CD4-positive, alpha-beta T cell treated with Interleukin-17A for 1 hour (primary cell): ENCODE results near the gene NPR2.

Experiments
- DNase-seq: peaks from one replicate; pipeline ENCODE4 v3.0.0-alpha.2; 2020

The NPR2 gene

GRCh38 chr9:35766997-35767396 lies 24.4 kb upstream of the NPR2 start:
- no peak for DNase-seq

DNA sequence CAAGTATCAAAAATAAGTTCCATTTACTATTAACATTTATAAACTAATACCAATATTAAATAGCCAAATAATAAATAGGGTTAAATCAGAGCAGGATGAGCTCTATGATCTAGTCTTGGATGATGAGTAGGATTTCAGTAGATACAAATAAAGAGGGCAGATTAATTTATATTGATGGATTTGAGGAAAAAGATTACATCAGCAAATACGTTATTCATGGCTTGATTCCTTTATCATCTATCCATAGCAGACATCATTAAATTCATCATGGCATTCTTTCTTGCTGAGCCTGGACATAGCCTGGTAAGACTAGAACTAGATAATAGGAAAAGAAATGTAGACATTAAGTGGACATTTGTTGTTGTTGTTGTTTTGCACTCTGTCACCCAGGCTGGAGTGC lies 23.9 kb upstream of the NPR2 start:
- no peak for DNase-seq

DNA sequence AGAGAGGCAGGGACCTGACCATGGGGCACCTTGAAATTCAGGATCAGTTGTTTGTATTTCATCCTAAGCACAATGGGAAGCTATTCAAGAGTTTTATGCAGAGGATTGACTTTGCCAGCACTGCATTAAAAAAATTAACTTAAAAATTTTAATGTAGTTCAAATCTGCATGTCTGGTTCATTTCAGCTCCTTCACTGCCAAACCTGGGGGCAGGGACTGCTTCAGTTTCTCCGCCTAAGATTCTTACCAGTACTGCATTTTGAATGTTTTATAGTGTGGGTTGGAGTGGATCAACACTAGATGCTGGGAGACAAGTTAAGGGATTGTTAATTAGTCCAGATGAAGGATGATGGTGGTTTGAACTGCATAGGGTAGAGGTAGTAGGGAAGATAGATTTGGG lies 21.6 kb upstream of the NPR2 start:
- DNase-seq, result no peak

DNA sequence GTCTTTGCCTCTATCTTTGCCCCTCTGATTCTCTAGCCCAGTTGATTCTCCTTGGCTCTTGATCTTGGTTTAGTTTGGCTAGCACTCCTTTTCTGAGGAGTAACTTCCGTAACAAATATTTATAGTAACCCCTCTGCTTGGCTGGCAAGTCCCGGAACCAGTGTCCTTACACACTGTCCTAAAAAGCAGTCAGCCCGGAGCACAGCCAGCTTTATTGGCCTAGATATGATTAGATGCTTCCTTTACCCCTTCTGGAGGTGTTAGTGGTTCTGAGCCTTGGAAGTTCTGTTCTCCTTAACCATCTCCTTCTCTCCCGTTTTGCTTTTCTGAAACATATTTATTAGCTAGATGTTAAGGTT lies 20.3 kb upstream of the NPR2 start:
- no peak for DNase-seq

DNA sequence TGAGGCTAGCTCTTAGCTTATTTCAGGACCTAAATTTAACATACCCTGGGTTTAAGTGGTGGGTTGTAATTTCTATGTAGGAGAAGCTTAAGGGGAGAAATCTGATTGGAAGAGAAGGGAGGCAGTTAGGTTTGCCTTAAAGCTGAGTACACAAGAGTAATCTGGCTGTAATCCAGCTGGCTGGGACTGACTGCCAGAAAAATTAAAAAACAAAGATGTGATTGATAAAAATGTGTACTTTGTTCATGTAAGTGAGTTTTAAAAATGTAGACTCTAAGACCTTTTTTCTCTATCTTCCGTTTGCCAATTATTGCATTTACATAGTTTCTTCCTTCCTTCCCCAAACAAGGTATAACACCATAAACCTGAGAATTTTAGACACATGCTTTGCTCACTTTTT lies 19.9 kb upstream of the NPR2 start:
- no peak for DNase-seq

DNA sequence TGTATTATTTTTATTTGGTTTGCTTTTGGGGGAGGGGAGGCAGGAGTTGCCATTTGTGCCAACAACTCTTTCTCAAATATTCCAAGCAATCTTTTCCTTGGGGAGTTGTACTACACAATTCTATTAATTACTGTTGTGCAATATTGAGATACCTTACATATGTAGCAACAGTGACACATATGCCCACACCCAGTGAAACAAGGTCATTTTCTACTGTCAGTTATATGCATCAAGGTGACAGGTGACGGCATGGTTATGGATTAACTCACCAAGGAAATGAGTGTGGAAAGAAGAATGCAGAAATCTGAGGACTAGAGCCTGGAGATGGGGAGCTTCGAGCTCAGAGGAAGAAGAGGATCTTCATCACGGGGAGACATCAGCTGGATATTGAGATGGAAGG lies 19.4 kb upstream of the NPR2 start:
- no peak for DNase-seq

DNA sequence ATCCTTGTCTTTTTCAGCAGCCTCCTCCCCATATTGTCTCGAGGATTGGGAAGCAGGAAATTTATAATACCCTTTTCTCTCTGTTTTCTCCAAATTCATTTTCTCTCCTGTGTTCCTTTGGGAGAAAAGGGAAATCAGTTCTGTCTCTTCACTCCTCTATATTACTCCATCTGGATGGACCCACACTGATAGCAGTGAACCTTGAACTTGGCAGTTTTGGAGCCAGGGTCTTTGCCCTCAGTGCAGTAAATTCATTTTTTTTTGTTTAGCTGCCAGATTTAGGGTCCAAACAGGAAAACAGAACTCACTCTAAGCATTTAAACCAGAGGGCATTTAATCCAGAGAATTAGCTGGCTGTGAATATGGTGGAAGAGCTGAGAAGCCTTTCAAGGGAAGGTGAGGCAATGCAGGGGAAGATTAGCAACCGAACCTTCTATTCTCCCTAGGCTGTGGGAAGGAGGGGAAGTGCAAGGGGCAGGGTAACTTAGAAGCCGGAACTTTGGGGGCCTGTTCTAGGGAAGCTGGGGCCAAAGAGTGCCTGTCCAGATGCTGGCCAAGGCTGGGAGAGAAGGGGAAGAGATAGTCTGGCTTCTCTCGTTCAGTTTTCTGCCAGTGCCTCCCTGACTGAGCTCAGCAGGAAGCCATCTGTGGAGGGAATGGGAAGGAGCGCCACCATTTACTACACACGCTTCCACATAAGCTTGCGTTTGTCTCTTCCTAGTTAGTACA lies 16.3 kb upstream of the NPR2 start:
- DNase-seq, result no peak

GRCh38 chr9:35776018-35776417 lies 15.4 kb upstream of the NPR2 start:
- DNase-seq, result no peak

DNA sequence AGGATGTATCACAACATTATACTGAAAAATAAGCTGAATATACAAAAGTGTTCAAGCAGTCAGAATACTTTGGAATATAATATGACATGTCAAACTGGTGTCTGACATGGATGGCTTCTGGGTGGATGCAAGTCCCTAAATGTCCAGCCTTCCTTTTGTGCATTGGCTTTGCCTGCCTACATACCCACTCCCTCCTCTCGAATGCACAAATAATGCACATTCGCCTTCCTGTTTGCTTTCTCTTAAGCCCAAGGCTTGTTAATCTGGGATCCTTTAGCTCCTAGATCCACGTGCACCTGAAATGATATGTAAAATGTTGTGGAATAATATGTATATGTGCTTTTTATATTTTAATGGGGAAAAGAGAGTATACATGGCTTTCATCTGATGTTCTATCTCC lies 12.9 kb upstream of the NPR2 start:
- no peak for DNase-seq

DNA sequence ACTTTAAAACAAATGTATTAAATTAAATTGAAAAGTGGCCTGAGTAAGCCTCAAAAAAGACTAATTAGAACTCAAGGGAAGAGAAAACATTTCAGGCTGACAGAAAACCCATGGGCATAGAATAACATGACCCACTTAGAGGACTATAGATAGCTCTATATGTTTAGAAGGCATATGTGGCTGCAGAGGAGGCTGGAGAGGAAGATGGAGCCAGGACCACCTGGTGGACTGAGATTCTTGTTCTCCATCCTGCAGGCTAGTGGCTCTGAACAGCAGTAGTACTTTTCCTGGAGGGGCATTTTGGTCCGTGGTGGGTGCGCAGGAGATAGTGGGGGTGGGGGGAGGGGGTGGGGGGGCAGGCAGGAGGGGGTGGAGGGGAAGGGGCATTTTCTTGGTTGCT lies 10.3 kb upstream of the NPR2 start:
- DNase-seq, result no peak

DNA sequence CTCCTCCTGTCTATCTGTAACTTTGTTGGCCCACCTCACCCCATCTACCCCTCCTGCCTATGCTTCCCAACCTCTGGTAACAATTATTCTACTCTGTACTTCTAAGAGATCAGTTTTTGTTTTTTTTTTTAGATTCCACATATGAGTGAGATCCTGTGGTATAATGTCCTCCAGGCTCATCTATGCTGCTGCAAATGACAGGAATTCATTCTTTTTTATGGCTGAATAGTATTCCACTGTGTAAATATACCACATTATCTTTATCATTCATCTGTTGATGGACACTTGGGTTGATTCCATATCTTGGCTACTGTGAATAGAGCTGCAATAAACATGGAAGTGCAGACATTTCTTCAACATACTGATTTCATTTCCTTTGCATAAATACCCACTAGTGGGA lies 8.0 kb upstream of the NPR2 start:
- no peak for DNase-seq

DNA sequence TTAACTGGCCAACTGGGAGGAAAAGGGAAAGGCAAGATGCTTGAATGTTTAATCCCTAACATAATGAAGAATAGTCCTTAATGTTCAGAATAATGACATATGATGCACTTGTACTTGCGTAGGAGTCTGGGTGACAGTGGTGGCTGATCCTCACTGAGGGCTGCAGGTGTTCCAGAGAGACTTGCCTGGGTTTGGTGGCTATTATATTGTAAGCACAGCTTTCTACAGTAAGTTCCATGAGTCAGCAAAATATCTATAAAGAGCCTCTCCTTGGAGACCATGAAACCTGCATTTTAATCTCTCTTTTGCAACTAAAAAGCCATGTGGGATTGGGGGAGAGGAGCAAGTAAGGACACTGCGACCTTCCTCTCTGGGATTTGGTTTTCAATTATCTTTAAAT lies 1.9 kb upstream of the NPR2 start:
- no peak for DNase-seq

- DNase-seq, result no peak
Measured at GRCh38 chr9:35790025-35790384, 1.4 kb upstream of the NPR2 start.

DNA sequence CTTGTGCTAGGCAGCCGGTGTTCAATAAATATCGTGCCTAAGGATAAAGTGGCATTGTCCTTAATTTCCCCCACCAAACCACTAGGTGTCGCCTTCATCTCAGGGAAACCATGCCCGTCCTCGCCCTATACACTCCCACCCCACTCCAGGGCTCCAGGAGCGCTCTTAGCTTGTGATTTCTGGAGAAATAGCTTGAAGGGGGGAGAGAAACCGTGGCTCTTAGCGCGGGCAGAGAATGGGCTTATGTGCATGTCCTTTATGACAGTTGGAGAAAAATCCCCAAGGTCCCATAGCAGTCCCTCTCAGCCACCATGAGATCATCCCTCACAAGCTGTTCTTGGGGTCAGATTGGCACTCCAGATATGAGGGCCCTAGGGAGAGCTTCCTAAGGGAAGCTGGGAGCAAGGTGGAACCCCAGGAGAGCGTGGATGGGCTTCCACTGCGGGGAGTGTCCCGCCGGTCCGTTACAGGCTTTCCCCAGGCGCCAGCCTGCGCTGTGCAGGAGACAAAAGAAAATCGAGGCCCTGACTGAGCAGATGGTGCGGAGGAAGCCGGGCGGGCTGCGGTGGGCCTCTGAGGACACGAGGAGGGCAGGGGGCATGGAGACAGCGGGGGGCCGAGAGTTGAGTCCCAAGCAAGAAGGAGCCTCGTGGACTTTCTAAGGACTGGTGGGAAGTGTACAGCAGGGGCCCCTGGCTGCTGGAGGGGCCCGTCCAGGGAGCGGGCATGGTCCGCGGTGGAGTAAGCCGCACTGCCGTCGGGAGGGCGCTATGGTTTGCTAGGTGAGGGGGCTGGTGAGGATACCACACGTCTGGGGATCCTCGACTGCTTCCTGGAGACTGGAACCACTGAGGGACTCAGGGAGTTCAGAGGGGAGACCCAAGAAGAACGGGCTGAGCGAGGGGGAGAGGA lies 750 bp upstream of the NPR2 start:
- DNase-seq, result peak; percentile 77

GRCh38 chr9:35792024-35792813 lies 828 bp downstream of the NPR2 start:
- no peak for DNase-seq

DNA sequence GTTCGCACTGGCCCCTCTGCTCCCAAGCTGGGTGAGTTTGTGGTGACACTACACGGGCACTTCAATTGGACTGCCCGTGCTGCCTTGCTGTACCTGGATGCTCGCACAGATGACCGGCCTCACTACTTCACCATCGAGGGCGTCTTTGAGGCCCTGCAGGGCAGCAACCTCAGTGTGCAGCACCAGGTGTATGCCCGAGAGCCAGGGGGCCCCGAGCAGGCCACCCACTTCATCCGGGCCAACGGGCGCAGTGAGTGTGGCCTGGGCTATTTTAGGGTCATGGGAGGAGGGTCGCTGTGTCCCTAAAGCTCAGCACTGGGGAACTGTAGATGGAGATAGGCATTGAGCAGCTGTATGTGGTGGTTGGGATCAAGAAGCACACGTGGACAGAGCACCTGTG lies 1.4 kb downstream of the NPR2 start:
- no peak for DNase-seq

DNA sequence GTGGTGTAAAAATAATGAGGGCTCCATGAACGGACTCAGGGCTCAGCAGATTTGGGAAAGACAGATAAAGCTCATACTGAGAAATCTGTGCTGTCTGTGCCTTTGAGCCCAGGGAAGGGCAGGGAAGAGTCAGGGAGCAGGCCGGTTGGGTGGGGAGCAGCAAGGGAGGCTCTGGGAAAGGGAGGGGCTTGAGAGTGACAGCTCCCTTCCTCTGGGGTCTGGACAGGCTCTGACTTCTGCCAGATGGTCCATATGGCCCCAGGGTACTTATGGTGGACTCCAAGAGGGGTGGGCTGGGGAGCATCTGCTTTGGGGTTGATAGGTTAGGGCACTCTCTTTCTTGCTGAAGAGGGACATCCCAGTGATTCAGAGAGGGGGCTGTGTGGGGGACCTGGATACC lies 2.1 kb downstream of the NPR2 start:
- no peak for DNase-seq

DNA sequence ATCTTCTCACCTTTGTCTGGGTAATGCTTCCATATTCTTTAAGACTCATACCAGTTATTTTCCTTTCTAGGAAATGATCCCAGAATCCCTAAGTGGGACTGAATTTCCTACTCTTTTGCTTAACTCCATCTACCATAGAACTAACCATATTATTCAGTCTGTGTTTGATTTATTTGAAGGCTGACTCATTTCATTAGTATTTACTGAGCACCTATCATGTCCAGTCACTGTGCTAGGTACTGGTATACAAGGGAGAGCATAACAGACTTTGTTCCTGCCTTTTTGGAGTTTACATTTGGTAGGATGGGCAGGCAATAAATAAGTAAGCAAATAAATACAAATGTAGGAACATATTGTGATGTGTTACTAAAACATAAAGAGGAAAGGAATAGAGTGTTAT lies 4.3 kb downstream of the NPR2 start:
- no peak for DNase-seq

- no peak for DNase-seq
Measured at GRCh38 chr9:35797311-35798109, 6.1 kb downstream of the NPR2 start.

DNA sequence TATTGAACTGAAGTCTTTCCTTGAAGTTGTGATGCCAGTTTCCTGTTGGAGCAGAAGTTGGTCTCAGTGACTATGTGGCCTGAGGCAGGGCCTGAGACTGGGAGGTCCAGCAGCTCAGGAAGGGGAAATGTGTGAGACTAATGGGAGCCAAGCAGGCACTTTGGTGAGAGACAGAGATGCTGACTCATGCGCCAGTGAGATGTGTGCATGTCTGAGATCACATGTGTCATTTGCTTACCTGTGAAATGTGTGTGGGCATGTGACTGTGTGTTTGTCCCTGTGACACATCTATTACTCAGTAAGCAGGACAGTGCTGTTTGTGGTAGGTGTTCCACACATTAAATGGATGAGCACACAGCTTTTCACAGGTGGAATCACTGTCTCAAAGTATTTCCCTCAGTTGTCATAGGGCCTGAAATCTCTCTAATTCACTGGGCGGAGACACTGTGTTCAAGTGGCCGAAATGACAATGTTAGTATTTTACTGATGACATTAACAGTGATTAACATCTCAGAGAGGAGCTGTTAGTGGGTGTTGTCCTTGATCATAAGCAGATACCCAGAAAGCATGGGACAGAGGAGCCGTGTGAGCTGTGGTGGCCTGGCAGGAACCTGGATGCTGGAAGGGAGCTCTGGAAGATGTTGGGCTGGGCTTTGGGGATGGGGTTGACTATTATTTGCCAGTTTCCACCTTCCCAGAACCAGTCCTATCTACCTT lies 7.4 kb downstream of the NPR2 start:
- DNase-seq, result no peak

DNA sequence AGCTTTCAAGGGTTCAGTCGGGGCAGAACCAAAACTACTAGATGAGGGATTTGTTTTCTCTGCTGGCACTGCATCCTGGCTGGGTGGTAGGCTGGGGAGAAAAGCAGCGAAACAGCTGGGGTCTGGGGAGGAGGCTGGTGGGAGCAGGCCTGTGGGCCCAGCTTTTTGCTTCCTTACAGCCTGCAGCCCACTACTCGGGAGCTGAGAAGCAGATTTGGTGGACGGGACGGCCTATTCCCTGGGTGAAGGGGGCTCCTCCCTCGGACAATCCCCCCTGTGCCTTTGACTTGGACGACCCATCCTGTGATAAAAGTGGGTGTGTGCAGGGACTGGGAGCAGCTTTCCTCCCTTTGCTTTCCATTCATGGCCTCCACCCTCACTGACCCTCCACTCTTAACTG lies 9.1 kb downstream of the NPR2 start:
- no peak for DNase-seq
